Duodenal mucosa (tissue), 2 donors: ENCODE measurements around the gene SULT2B1.
"Not testable (repeated sequence)": the region's sequence is repeated elsewhere in the genome, so short reads cannot be mapped to it uniquely, and the experiment has no call there.

Experiments used
- H3K27ac ChIP-seq: one replicate; pipeline ENCODE4 v1.7.0; 2013; ENCODE audit warnings: low read depth, low read length
- H3K27me3 ChIP-seq, 2 donors: one replicate each; pipeline ENCODE4 v1.7.0; 2013; ENCODE audit warnings: low read length in 2 of 2, control low read depth in 1 of 2; ENCODE audit not compliant: insufficient read depth in 2 of 2, control insufficient read depth in 1 of 2
- H3K36me3 ChIP-seq, 2 donors: one replicate each; pipeline ENCODE4 v1.7.0; 2013; ENCODE audit warnings: low read length in 2 of 2, control low read depth in 1 of 2; ENCODE audit not compliant: insufficient read depth in 2 of 2, control insufficient read depth in 1 of 2
- H3K4me1 ChIP-seq, 2 donors: one replicate each; pipeline ENCODE4 v1.7.0; 2013; ENCODE audit warnings: low read length in 2 of 2, control low read depth in 1 of 2; ENCODE audit not compliant: insufficient read depth in 2 of 2, control insufficient read depth in 1 of 2
- H3K4me3 ChIP-seq, 2 donors: one replicate each; pipeline ENCODE4 v1.7.0; 2013; ENCODE audit warnings: low read length in 2 of 2, low read depth in 1 of 2
- H3K9ac ChIP-seq, 2 donors: one replicate each; pipeline ENCODE4 v1.7.0; 2013; ENCODE audit warnings: low read length in 2 of 2, low read depth in 1 of 2
- H3K9me3 ChIP-seq, 2 donors: one replicate each; pipeline ENCODE4 v1.7.0; 2013; ENCODE audit warnings: low read length in 2 of 2, control low read depth in 1 of 2; ENCODE audit not compliant: control insufficient read depth in 1 of 2

Gene SULT2B1

DNA sequence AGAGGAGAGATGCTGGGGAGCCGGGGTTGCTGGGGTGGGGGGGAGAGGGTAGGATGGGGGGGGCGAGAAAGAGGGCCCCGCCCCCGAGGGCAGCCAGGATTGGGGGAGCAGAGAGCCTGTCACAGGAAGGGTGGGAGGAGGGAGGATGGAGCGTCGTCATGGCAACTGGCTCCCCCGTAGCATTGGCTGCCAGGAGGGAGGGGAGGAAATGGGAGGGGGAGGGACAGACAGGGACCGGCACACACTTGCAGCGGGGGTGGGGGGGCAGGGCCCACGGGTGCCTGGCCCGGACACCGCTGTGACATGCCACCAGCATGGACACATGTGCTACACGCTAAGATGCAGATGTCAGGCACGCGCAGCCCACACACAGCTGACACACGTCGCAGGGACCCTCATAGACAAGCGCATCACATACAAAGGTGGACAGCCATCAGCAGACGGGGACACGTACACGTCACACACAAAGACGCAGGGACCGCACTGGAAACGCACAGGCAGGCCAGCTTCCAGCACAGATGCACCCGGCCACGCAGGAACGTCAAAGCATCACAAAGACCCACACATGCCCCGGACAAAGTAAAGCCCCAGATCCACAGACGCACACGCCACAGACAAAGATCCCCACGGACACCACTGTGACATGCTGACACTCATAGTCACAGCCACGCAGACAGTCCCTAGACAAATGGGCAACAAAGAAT lies 40.0 kb upstream of the SULT2B1 start, which contains the start of gene LMTK3:
Gene LMTK3 (minus strand): TSS at position 36 of the 704 bp plus-strand sequence. CDS start 259 bp downstream, outside the sequence.
- Histone ChIP-seq H3K4me3 (peak within 1 kb of the TSS in 1 of 2 donors; percentile 36), H3K9me3 (no peaks in the 10 kb centered on the region), H3K9ac (no peak within 1 kb of the TSS), H3K27me3 (peaks cover 16 to 27% of the 10 kb centered on the region in 2 donors), H3K27ac (no peak within 1 kb of the TSS), H3K36me3 (no peaks in the 10 kb centered on the region), H3K4me1 (peaks cover 0 to 8% of the 10 kb centered on the region in 2 donors)

DNA sequence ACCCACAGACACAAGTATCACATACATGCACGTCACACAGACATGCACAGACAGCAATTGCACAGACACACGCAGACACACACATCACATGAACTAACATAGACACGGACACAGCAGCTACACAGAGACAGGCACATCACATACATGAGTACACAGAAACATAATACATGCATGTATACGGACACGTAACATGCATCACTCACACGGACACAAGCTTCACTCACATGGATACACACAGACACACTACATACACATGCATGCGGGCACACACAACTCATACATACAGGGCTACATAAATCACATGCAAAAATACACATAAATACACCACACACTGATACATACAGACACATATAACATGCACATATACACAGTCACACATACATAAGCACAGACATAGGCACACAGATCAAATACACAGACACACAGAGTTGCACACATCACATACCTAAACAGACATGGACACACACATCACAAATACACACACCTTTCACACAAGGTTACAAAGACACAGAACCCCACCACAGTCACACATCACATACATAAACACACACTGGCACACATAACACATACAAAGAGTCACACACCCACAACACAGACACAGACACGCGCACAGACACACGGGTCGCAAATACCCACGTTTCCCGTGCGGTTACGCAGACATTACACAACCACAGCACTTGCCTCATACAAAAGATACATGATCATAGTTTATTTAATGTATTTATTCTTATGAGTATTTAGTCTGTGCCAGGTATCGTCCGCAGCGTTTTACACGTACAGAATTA lies 39.3 kb upstream of the SULT2B1 start:
- no peak overlapping the region for H3K27ac ChIP-seq

DNA sequence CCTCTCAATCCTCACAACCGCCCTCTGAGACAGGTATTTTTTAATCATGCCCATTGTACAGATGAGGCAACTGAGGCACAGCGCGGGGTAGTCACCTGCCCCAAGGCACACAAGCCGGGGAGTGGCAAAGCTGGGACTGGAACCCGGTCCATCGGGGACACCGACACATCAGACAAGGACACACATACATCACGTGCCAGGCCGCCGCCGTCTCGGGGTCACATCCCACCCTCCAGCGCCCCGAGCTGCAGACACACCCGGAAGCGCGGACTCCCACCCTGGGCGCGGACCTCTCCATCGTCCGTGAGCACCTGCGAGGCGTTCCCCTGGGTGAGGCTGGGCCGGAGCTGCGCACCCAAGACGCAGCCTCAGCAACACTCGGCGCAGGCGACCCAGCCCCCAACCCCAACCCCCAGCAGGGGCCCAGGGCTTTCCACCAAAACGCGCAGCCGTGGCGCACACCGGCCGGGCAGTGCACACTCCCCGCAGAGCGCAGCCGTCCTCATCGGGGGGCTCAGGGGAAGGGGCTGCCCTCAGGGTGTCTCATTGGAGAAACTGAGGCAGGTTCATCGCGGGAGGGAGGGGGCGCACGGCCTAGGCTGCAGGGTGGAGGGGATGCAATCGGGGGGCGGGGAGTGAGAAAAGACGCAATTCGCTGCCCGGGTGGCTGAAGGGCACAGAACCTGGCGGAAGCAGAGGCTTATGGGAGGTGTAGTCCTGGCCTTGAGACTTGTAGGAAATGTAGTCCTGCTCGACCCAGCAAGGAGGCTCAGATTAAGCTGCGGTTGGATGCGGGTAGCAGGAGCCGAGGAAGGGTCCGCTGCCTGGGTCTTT lies 38.5 kb upstream of the SULT2B1 start:
- Histone ChIP-seq H3K27me3 (peaks cover 16 to 27% of the 10 kb centered on the region in 2 donors), H3K36me3 (no peaks in the 10 kb centered on the region), H3K9ac (peak overlapping the region; percentile 43 to 57), H3K4me1 (peaks cover 0 to 8% of the 10 kb centered on the region in 2 donors), H3K4me3 (peak overlapping the region; percentile 72 to 78), H3K27ac (no peak overlapping the region), H3K9me3 (no peaks in the 10 kb centered on the region)

More for the DNA sequence above, 39.3 kb upstream of the SULT2B1 start:
- Histone ChIP-seq H3K27me3 (peaks cover 16 to 27% of the 10 kb centered on the region in 2 donors), H3K4me1 (peaks cover 0 to 8% of the 10 kb centered on the region in 2 donors), H3K4me3 (peak overlapping the region; percentile 72 to 78), H3K9ac (no peak overlapping the region), H3K36me3 (no peaks in the 10 kb centered on the region), H3K9me3 (no peaks in the 10 kb centered on the region)

DNA sequence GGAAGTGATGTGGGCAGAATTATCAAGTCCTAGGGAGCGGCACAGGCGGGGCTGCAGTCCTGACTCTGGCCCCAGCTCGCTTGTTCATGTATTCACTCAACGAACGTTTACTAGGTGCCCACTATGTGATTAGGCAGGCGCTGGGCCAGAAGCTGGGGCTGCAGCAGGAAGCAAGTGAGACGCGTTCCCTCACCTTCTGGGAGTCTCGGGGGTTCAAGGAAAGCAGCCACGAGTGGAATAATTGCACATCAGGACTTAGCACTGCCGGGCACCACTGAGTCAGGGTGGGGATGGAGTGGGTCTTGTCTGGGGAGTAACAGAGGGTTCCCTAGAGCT lies 37.9 kb upstream of the SULT2B1 start:
- Histone ChIP-seq H3K9ac (no peak overlapping the region), H3K4me3 (peak overlapping the region in 1 of 2 donors; percentile 78), H3K4me1 (peaks cover 0 to 8% of the 10 kb centered on the region in 2 donors), H3K9me3 (no peaks in the 10 kb centered on the region), H3K27me3 (peaks cover 16 to 27% of the 10 kb centered on the region in 2 donors), H3K27ac (no peak overlapping the region), H3K36me3 (no peaks in the 10 kb centered on the region)

DNA sequence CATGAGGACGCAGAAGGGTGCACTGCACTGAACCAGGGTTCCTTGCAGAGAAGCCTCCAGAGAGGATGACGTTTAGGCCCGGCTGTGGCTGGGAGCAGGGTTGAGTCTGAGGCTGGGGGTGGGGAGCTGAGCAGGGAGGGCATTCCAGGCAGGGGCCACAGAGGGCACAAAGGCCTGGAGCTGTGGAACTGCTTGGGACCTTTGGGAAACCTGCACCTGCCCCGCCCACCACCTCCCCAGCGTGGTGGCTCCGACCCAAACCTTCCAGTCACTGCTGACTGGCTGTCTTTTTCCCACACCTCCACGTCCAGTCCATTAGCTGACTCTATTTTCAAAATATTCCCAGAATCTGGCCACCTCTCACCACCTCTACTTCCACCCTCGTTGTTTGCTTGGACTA lies 35.4 kb upstream of the SULT2B1 start:
- Histone ChIP-seq H3K36me3 (no peaks in the 10 kb centered on the region), H3K4me3 (no peak overlapping the region), H3K27me3 (peaks cover 16 to 17% of the 10 kb centered on the region in 2 donors), H3K9me3 (no peaks in the 10 kb centered on the region), H3K9ac (no peak overlapping the region), H3K27ac (no peak overlapping the region), H3K4me1 (peaks cover 0 to 8% of the 10 kb centered on the region in 2 donors)

DNA sequence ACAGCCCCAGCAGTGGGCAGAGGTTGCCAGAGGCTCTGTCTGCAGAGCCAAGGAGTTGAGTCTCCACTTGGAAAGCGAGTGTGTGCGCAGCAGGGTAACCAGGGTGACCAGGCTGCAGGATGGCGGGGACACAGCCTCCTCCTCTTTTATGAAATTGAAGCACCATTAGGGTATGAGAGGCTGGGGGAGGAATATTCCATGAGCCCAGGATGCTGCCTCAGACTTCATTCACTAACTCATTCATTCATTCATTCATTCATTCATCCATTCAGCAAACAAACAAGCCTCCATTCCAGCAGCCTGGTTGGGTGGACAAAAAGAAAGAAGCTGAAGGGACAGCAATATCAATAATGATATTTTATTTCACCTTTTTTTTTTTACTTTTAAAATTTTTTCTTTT lies 33.8 kb upstream of the SULT2B1 start:
- Histone ChIP-seq H3K9me3 (no peaks in the 10 kb centered on the region), H3K27me3 (peaks cover 2 to 3% of the 10 kb centered on the region in 2 donors), H3K4me1 (peaks cover 0 to 4% of the 10 kb centered on the region in 2 donors), H3K27ac (no peak overlapping the region), H3K36me3 (no peaks in the 10 kb centered on the region), H3K9ac (no peak overlapping the region), H3K4me3 (no peak overlapping the region)

DNA sequence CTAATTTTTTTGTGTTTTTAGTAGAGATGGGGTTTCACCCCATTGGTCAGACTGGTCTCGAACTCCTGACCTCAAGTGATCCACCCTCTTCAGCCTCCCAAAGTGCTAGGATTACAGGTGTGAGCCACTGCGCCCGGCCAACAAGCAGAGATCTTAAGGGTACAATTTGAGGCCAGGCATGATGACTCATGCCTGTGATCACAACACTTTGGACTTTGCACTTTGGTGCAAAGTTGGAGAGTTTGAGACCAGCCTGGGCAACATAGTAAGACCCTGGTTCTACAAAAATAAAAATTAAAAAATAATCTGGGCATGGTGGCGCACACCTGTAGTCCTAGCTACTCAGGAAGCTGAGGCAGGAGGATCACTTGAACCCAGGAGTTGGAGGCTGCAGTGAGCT lies 32.5 kb upstream of the SULT2B1 start:
- not testable (repeated sequence) for H3K27me3 ChIP-seq, H3K9ac ChIP-seq, H3K9me3 ChIP-seq, H3K36me3 ChIP-seq, H3K27ac ChIP-seq, H3K4me3 ChIP-seq, H3K4me1 ChIP-seq

DNA sequence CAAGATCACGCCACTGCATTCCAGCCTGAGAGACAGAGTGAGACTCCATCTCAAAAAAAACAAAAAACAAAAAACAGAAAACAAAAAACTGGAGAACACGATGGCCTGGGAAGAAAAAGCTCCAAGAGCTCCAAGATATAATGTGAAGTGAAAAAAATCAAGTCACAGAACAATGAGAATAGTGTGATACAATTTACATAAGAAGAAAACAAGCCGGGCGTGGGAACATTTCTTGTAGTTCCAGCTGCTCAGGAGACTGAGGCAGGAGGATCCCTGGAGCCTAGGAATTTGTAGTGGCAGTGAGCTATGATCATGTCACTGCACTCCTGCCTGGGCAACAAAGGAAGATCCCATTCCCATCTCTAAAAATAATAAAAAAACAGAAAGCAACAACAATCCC lies 31.8 kb upstream of the SULT2B1 start:
- Histone ChIP-seq H3K9ac (no peak overlapping the region), H3K27me3 (no peaks in the 10 kb centered on the region), H3K9me3 (peaks cover 4 to 6% of the 10 kb centered on the region in 2 donors), H3K27ac (no peak overlapping the region), H3K4me1 (no peaks in the 10 kb centered on the region), H3K36me3 (no peaks in the 10 kb centered on the region), H3K4me3 (no peak overlapping the region)

DNA sequence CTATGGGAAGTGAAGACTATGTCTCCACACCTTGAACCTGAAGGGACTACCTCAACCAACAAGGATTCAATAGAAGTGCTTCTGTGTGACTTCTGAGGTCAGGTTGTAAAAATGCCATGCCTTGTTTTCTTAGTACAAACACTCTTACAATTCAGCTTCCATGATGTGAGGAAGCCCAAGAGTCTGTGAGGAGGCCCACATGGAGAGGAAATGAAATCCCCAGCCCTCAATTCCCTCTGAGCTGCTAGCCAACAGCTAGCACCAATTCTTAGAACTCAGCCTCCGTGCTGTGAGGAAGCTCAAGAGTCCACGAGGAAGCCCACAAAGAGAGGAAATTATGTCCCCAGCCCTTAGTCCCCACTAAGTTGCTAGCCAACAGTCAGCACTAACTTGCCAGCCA lies 27.8 kb upstream of the SULT2B1 start:
- H3K27me3 ChIP-seq: no peaks in the 10 kb centered on the region
- H3K4me3 ChIP-seq: no peak overlapping the region
- no peak overlapping the region for H3K27ac ChIP-seq
- H3K9me3 ChIP-seq: peaks cover 10 to 22% of the 10 kb centered on the region in 2 donors
- H3K36me3 ChIP-seq: no peaks in the 10 kb centered on the region
- no peaks in the 10 kb centered on the region for H3K4me1 ChIP-seq
- no peak overlapping the region for H3K9ac ChIP-seq

DNA sequence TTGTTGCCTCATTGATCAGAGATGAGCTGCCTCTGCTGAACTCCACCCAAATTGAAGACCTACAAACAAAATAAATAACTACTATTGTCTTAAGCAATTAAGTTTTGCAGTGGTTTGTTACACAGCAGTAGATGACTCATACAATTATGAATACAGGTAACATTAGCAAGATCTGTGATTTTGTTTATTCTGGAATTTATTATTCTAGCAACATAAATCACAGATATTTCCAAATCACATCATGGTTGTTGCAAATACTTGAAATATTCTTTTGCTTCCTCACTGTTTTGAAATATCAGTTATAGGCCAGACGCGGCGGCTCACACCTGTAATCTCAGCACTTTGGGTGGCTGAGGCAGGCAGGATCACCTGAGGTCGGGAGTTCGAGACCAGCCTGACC lies 27.2 kb upstream of the SULT2B1 start:
- peaks cover 12 to 24% of the 10 kb centered on the region in 2 donors for H3K9me3 ChIP-seq

More for the DNA sequence above, 27.2 kb upstream of the SULT2B1 start:
- H3K36me3 ChIP-seq: no peaks in the 10 kb centered on the region
- no peaks in the 10 kb centered on the region for H3K27me3 ChIP-seq
- H3K4me3 ChIP-seq: no peak overlapping the region
- H3K27ac ChIP-seq: no peak overlapping the region
- H3K4me1 ChIP-seq: no peaks in the 10 kb centered on the region
- no peak overlapping the region for H3K9ac ChIP-seq
